HG03159 (cell line): ENCODE results near the gene NUDT19.
"Not testable (repeated sequence)": the region's sequence is repeated elsewhere in the genome, so short reads cannot be mapped to it uniquely, and the experiment has no call there.

ENCODE experiments used
- ATAC-seq: cut with Tn5 transposase; IDR thresholded peaks from one replicate; pipeline ENCODE4 v1.9.1; 2021; ENCODE audit warnings: mild to moderate bottlenecking, moderate library complexity; ENCODE audit not compliant: unreplicated experiment

Gene NUDT19

DNA sequence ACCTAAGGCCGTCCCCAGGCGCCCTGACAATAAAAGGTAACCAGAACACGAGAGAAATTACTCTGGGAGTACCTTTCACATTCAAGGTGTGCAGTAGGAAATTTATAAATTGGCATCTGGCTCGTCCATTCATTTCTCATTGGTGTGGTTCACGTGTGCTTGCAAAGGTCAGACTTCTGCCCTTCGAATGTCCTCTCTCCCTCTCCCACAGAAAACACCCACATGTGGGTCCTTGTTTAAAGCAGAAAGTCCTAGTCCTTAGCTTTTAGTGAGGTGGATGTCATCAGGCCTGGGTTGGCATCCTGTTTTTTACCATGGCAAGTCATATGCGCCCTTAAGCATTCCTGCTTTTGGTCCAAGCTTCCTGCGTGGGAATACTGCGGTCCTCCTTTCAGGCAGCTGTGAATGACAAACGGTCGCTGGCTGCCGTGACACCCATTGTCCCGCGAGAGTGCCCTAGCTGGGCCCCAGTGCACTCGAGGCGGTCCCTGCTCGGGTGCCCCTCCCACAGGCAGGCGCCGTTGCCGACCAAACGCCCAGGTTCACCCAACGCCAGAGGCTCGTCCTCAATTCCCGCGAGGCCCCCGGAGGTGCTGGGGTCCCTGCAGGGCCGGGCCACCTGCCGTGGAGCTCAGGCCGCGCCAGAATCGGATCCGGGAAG, at the start of gene NUDT19:
Gene NUDT19 (plus strand): TSS at position 531 of the 661 bp plus-strand sequence. CDS start 140 bp downstream, outside the sequence.
- ATAC-seq, result peak; percentile 90

- no peak for ATAC-seq
Observed at GRCh38 chr19:32642771-32643170, 48.9 kb upstream of the NUDT19 start.

GRCh38 chr19:32646556-32646955, 45.1 kb upstream of the NUDT19 start:
- ATAC-seq, result no peak

GRCh38 chr19:32647361-32647760, 44.3 kb upstream of the NUDT19 start:
- no peak for ATAC-seq

- no peak for ATAC-seq
Observed at GRCh38 chr19:32649751-32650150, 41.9 kb upstream of the NUDT19 start.

- ATAC-seq, result no peak
Observed at GRCh38 chr19:32650671-32651070, 41.0 kb upstream of the NUDT19 start.

- no peak for ATAC-seq
Observed at GRCh38 chr19:32651729-32652140, 39.9 kb upstream of the NUDT19 start.

DNA sequence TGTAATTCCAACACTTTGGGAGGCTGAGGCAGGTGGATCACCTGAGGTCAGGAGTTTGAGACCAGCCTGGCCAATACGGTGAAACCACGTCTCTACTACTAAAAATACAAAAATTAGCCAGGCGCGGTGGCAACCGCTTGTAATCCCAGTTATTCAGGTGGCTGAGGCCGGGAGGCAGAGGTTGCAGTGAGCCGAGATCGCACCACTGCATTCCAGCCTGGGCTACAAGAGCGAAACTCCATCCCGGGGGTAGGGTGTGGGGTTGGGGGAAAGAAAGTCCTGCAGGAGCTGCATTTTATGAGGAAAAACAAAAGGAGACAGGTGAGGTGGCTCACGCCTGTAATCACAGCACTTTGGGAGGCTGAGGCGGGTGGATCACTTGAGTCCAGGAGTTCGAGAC, 39.3 kb upstream of the NUDT19 start:
- not testable (repeated sequence) for ATAC-seq

DNA sequence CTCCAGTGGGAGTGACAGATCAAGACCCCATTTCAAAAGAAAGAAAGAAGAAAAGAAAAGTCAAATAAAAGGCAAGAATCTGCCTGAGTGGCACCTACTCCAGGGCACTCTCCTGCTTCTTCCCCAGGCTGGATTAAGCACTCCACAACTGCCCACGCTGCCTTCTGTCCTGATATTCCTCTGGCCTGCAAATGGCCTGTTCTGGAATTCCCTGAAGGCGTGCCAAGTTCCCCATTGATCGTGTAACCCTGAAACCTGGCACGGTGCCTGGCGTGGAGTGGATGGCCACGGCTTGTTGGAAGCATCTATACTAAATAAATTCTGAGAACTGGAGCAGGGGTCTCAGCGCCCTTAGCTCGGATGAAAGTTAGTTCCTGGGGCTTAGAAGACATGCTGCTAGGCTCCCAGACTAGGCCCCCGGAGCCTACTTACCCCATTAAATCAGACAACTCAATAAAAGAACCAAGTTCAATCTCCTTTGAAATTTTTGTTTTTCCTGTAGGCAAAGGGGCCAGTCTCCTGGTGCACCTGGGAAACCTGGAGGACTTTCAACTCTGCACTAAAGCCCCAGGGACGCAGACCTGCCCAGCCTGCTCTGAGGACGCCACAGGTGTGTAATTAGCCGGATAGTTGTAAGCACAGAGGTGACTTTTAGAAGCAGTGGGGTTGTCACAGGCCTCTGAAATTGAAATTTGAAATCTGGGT, 38.6 kb upstream of the NUDT19 start:
- ATAC-seq, result no peak

DNA sequence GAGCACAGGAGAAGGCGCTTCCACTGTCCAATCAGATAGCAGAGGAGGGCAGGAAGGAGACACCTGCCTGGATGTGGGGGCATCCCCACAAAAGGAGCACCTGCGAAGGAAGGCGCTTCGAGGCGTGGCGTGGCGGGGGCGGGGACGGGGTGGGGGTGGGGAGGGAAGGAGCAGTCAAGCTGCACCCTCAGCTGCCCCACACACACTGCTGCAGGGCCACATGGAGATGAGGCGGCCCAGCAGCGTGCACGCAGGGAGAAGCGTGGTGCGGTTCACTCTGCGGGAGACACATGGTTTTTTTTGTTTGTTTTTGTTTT, 38.1 kb upstream of the NUDT19 start:
- no peak for ATAC-seq

GRCh38 chr19:32656379-32656778, 35.2 kb upstream of the NUDT19 start:
- not testable (repeated sequence) for ATAC-seq

DNA sequence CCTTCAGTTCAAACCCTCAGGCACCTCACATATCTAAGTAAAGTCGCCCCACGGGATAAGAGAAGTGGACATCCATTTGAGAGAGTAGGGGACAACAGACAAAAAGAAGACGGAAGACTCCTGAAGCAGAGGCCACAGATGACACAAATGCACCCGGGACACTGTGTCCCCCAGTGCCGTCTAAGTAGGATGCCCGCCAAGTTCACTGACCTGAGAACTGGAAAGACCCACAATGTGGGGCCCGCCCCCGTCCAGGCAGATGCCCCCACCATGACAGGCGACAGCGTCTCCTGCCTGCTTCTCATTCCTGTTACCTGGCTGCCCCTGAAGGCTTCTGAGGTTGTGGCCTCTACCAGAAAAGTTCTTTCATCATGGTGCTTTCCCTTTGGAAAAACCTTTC, 33.5 kb upstream of the NUDT19 start:
- ATAC-seq, result no peak

DNA sequence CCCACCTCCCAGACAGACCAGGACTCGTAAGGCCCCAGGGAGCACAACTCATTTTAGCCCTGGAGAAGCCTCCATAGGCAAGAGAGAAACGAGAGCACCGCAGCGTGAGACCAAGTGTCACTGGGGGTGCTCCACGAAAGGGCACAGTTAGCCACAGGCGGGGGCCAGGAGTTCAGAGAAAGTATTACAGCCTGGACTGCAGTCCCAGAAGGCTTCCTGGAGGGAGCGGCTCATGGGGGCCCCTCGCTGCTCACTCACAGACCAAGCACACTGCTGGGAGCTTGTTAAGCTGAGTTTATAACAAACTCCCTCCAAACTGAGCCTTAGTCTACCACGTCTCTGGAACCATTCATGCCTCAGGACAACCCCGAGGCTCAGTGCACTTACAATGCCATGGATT, 33.1 kb upstream of the NUDT19 start:
- ATAC-seq, result no peak

- ATAC-seq, result no peak
Observed at GRCh38 chr19:32661318-32661717, 30.3 kb upstream of the NUDT19 start.

DNA sequence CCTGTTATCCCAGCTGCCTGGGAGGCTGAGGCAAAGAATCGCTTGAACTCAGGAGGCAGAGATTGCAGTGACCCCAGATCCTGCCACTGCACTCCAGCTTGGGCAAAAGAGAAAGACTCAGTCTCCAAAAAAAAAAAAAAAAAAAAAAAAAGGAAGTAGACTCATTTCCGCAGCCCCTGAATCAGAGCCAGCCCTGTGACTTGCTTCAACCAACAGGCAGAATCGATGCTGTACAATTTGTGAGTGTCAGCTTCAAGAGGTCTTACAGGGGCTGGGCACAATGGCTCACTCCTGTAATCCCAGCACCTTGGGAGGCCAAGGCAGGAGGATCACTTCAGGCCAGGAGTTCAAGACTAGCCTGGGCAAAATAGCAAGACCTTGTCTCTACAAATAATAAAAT, 29.4 kb upstream of the NUDT19 start:
- no peak for ATAC-seq

DNA sequence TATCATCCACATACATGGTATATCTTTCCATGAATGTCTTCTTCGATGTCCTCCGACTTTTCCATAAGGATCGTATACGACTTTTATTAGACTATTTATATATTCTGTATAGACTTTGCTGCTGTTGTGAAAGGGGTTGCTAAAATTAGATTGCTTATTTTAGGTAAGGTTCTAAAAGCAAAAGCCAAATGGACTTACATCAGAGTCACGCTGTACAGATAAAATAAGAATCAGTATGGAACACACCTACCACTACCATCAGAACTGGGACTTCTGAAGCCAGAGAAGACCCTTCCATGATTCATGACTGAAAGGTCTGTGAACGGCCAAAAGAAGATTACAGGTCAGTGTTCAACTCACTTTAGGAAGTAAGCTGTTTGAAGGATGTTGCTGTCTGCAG, 25.5 kb upstream of the NUDT19 start:
- ATAC-seq, result no peak

GRCh38 chr19:32669310-32669709, 22.3 kb upstream of the NUDT19 start:
- no peak for ATAC-seq

GRCh38 chr19:32671883-32672593, 19.6 kb upstream of the NUDT19 start:
- no peak for ATAC-seq

DNA sequence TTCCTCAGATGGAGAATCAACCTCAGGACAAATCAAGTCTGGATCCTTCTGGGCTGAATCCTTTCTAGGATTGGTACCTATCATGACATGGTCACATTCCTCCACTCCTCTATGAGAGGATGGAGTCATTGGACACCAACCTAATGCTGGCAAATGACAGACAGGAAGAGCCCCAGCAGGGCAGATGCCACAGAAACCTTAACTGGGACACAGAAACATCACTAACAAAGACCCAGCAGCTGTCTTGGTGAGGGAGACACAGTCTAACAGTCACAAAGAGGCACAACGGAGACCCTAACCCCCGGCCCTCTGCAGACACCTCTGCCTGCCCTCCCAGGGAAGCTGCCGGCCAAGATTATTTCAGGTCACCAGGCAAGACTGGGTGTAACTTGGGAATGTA, 18.8 kb upstream of the NUDT19 start:
- ATAC-seq, result no peak

DNA sequence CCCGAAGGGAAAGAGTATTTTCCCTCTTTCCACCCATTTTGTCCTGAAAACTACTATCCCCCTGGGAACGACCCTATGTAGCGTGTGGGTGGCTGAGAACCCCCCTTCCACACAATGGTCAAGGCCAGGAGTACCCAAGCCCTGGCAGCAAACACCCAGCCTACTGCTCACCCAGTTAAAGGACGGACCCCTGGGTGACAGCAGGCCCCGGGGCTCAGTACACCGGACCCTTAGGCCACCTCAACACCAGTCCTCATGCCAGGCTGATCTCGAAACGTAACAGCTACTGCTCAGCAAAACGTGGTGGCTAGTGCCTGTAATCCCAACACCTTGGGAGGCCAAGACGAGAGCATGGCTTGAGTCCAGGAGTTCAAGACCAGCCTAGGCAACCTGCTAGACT, 18.0 kb upstream of the NUDT19 start:
- ATAC-seq, result no peak

DNA sequence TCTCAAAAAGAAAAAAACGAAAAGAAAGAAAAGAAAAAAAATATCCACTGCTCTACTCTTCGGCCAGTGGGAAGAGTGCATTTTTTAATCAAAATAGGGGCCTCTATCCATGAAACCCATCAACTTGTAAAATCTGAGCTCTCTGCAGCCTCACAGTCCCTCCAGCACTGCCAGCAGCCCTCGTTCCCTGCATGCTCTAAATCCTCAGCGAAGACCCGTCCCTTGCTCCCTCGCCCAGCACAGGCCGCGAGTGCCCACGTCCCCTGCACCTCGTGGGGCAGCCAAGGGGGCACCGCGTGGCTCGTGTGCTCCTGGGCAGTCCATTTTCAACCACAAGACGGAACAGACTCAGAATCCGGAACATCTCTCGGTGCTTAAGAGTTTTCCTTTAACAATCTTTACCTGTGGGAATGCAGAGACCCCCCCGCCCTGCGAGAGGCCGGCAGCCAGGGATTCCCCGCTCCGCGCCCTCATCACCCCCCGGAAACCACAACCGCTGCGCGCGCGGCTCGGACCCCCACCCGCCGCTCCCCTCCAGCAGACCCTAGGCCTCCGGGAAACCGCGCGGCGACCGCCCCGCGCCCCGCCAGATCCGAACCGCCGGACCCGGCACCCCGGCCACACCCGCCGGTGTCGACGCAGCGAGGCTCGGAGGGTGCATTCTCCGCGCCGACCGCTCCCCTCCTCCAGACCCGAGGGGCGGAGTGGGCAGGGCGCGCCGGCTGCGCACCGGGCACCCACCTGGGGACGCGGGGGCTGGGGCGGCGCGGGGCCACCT, 17.3 kb upstream of the NUDT19 start:
- ATAC-seq, result no peak
